ENCODE measurements around the gene IDI1.

DNA sequence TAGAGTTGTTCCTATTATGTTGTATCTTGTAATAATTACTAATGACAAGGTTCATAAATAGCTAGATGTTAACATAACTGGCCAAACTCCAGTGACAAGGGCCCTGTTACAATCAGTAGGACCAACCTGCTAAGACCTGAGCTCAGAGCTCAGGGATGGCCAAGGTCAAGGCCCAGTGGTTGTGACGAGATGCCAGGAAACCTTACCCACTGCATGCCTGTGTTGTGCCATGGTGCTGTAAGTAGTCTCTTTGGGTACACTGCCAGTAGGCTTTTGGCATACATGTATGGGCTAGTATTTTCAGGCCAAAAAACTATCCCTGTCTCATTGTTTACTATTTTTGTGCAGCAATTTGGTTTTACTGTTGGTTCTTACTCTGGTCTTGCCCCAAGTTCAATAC lies 15.3 kb downstream of the IDI1 start:
- TF ChIP-seq HDGF (IDR thresholded peaks at IDR 0.05; ENCODE audit: borderline replicate concordance): no peak
- TF ChIP-seq FOXM1 (IDR thresholded peaks at IDR 0.05; ENCODE audit: borderline replicate concordance): no peak
- no peak for TF ChIP-seq ZNF384 (IDR thresholded peaks at IDR 0.05)
- TF ChIP-seq TARDBP (IDR thresholded peaks at IDR 0.05): no peak
- TF ChIP-seq LEF1 (IDR thresholded peaks at IDR 0.05; ENCODE audit: borderline replicate concordance): no peak
- TF ChIP-seq FOXK2 (IDR thresholded peaks at IDR 0.05): no peak
- TF ChIP-seq BHLHE40 (IDR thresholded peaks at IDR 0.05; ENCODE audit: borderline replicate concordance): no peak
- no peak for TF ChIP-seq L3MBTL2 (conservative IDR thresholded peaks at IDR 0.05)
- no peak for TF ChIP-seq SP1 (IDR thresholded peaks at IDR 0.05)
- TF ChIP-seq CTBP1 (IDR thresholded peaks at IDR 0.05; ENCODE audit: borderline replicate concordance): no peak
- no peak for TF ChIP-seq SUZ12 (IDR thresholded peaks at IDR 0.05)
- no peak for TF ChIP-seq NFRKB (IDR thresholded peaks at IDR 0.05)
- TF ChIP-seq, protein P1, sequence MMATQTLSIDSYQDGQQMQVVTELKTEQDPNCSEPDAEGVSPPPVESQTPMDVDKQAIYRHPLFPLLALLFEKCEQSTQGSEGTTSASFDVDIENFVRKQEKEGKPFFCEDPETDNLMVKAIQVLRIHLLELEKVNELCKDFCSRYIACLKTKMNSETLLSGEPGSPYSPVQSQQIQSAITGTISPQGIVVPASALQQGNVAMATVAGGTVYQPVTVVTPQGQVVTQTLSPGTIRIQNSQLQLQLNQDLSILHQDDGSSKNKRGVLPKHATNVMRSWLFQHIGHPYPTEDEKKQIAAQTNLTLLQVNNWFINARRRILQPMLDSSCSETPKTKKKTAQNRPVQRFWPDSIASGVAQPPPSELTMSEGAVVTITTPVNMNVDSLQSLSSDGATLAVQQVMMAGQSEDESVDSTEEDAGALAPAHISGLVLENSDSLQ (IDR thresholded peaks at IDR 0.05): no peak

Data from HEK293T (cell line).